Uterus (tissue), 2 donors: Measurements from ENCODE around the gene CHRNA5.

Experiments used
- CTCF ChIP-seq, 4 experiments: fragments of 200-600 bp in 2 of 4; fragments of 450-650 bp in 2 of 4; sonication (generic) in 2 of 4; IDR thresholded peaks; one replicate each; pipeline ENCODE4 v1.5.1; 2016 to 2019; ENCODE audit warnings: antibody characterized with exemption in 4 of 4, mild to moderate bottlenecking in 2 of 4, moderate library complexity in 1 of 4
- POLR2A ChIP-seq, 2 donors: fragments of 450-650 bp; IDR thresholded peaks; one replicate each; pipeline ENCODE4 v1.6.1; 2016; ENCODE audit warnings: antibody characterized with exemption in 2 of 2, mild to moderate bottlenecking in 1 of 2, moderate library complexity in 1 of 2

- TF ChIP-seq CTCF (IDR thresholded peaks at IDR 0.05) (no peak), POLR2A (IDR thresholded peaks at IDR 0.05) (no peak)
Measured at GRCh38 chr15:78620527-78621421, 55.5 kb downstream of the CHRNA5 start, which contains the start of gene CHRNA3.
